ENCODE results near the gene SAFB. TPM values are rescaled to one million over a fixed set of nuclear protein-coding genes. Genes with fewer than 3 reads are reported as not detected.

SAFB gene
- polyA plus RNA-seq, 6 donors from 2014 or later, result 18.3 to 119 (median 43.4) TPM

GRCh38 chr19:5707576-5708575 lies 85.0 kb downstream of the SAFB start:
- Mint-ChIP-seq H3K36me3 (peaks cover 0 to 8% of the 10 kb centered on the region in 2 donors), H3K27me3 (no peaks in the 10 kb centered on the region), H3K4me1 (peaks cover 0 to 5% (median 0%) of the 10 kb centered on the region in 3 donors), H3K9me3 (no peaks in the 10 kb centered on the region), H3K27ac (peak overlapping the region in 1 of 6 donors; percentile 65), H3K4me3 (peak overlapping the region in 1 of 8 donors; percentile 60)
- ATAC-seq (ENCODE audit: low read depth in 2 of 2) (no peak), DNase-seq (no peak)

- H3K4me3 Mint-ChIP-seq, result no peak overlapping the region
- DNase-seq, result no peak
- ATAC-seq (ENCODE audit: low read depth in 2 of 2), result no peak
- no peaks in the 10 kb centered on the region for H3K36me3 Mint-ChIP-seq
- H3K27me3 Mint-ChIP-seq, result no peaks in the 10 kb centered on the region
- H3K4me1 Mint-ChIP-seq, result peaks cover 0 to 4% (median 3%) of the 10 kb centered on the region in 3 donors
- no peaks in the 10 kb centered on the region for H3K9me3 Mint-ChIP-seq
- peak overlapping the region in 1 of 6 donors; percentile 51 for H3K27ac Mint-ChIP-seq
Observed at GRCh38 chr19:5711025-5711424, 88.1 kb downstream of the SAFB start.

- H3K4me3 Mint-ChIP-seq, result no peak overlapping the region
- H3K27me3 Mint-ChIP-seq, result no peaks in the 10 kb centered on the region
- no peaks in the 10 kb centered on the region for H3K36me3 Mint-ChIP-seq
- DNase-seq (no peak), ATAC-seq (ENCODE audit: low read depth in 2 of 2) (no peak)
- H3K4me1 Mint-ChIP-seq, result peaks cover 0 to 4% (median 3%) of the 10 kb centered on the region in 3 donors
- H3K9me3 Mint-ChIP-seq, result no peaks in the 10 kb centered on the region
- H3K27ac Mint-ChIP-seq, result peak overlapping the region in 1 of 6 donors; percentile 21
Observed at GRCh38 chr19:5711713-5712161, 88.9 kb downstream of the SAFB start.

GRCh38 chr19:5713228-5713627 lies 90.3 kb downstream of the SAFB start:
- Mint-ChIP-seq H3K4me1 (peaks cover 0 to 17% (median 9%) of the 10 kb centered on the region in 3 donors), H3K9me3 (no peaks in the 10 kb centered on the region), H3K36me3 (no peaks in the 10 kb centered on the region), H3K27ac (peak overlapping the region in 1 of 6 donors; percentile 56), H3K4me3 (no peak overlapping the region), H3K27me3 (no peaks in the 10 kb centered on the region)
- DNase-seq, result no peak
- ATAC-seq (ENCODE audit: low read depth in 2 of 2), result no peak

- H3K9me3 Mint-ChIP-seq, result no peaks in the 10 kb centered on the region
- H3K27me3 Mint-ChIP-seq, result no peaks in the 10 kb centered on the region
- no peak overlapping the region for H3K4me3 Mint-ChIP-seq
- no peak for DNase-seq
- no peaks in the 10 kb centered on the region for H3K36me3 Mint-ChIP-seq
- H3K4me1 Mint-ChIP-seq, result peaks cover 10 to 30% (median 18%) of the 10 kb centered on the region in 3 donors
- ATAC-seq (ENCODE audit: low read depth in 2 of 2), result no peak
- H3K27ac Mint-ChIP-seq, result no peak overlapping the region
Observed at GRCh38 chr19:5714816-5715215, 91.9 kb downstream of the SAFB start.

- H3K27me3 Mint-ChIP-seq, result no peaks in the 10 kb centered on the region
- peaks cover 10 to 33% (median 21%) of the 10 kb centered on the region in 3 donors for H3K4me1 Mint-ChIP-seq
- no peaks in the 10 kb centered on the region for H3K9me3 Mint-ChIP-seq
- no peak for DNase-seq
- H3K4me3 Mint-ChIP-seq, result peak overlapping the region in 5 of 8 donors; percentile 25 to 98 (median 67)
- H3K27ac Mint-ChIP-seq, result peak overlapping the region; percentile 39 to 94 (median 82)
- no peak for ATAC-seq (ENCODE audit: low read depth in 2 of 2)
- no peaks in the 10 kb centered on the region for H3K36me3 Mint-ChIP-seq
Observed at GRCh38 chr19:5717215-5717935, 94.5 kb downstream of the SAFB start.

Other genes with a start within 250 kb of the SAFB start
- gene ZNRF4, start 167.7 kb upstream of the SAFB start, polyA plus RNA-seq (ENCODE audit: low read depth in 6 of 6), result not detected
- gene TINCR, start 55.1 kb upstream of the SAFB start, polyA plus RNA-seq (ENCODE audit: low read depth in 6 of 6), result under 1 TPM in 3 of 6 donors, not detected in 3; 0.08 to 0.32 (median 0.12) TPM
- 10 to 100 TPM; 19.9 to 56.0 (median 29.3) TPM for gene SAFB2, start 307 bp upstream of the SAFB start, polyA plus RNA-seq (ENCODE audit: low read depth in 6 of 6)
- gene MICOS13, start 57.4 kb downstream of the SAFB start, polyA plus RNA-seq (ENCODE audit: low read depth in 6 of 6), result 100 to 1,000 TPM in 2 of 6 donors, 10 to 100 TPM in 4; 74.0 to 101 (median 86.6) TPM
- 1 to 10 TPM; 1.1 to 6.5 (median 2.6) TPM for gene HSD11B1L, start 57.9 kb downstream of the SAFB start, polyA plus RNA-seq (ENCODE audit: low read depth in 6 of 6)
- gene RPL36, start 67.2 kb downstream of the SAFB start, polyA plus RNA-seq (ENCODE audit: low read depth in 6 of 6), result 1,000 to 10,000 TPM; 1,207 to 2,143 (median 1,738) TPM
- 10 to 100 TPM; 16.7 to 40.6 (median 21.7) TPM for gene LONP1, start 97.1 kb downstream of the SAFB start, polyA plus RNA-seq (ENCODE audit: low read depth in 6 of 6)
- gene CATSPERD, start 97.6 kb downstream of the SAFB start, polyA plus RNA-seq (ENCODE audit: low read depth in 6 of 6), result not detected
- gene PRR22, start 161.7 kb downstream of the SAFB start, polyA plus RNA-seq (ENCODE audit: low read depth in 6 of 6), result under 1 TPM in 3 of 6 donors, not detected in 3; 0.25 to 0.28 (median 0.25) TPM
- gene DUS3L, start 168.1 kb downstream of the SAFB start, polyA plus RNA-seq (ENCODE audit: low read depth in 6 of 6), result 10 to 100 TPM; 27.1 to 45.2 (median 35.5) TPM
- gene NRTN, start 182.0 kb downstream of the SAFB start, polyA plus RNA-seq (ENCODE audit: low read depth in 6 of 6), result under 1 TPM in 2 of 6 donors, not detected in 4; 0.28 to 0.29 TPM
- not detected for gene FUT6, start 216.6 kb downstream of the SAFB start, polyA plus RNA-seq (ENCODE audit: low read depth in 6 of 6)
- gene FUT3, start 228.4 kb downstream of the SAFB start, polyA plus RNA-seq (ENCODE audit: low read depth in 6 of 6), result not detected
- gene FUT5, start 247.5 kb downstream of the SAFB start, polyA plus RNA-seq (ENCODE audit: low read depth in 6 of 6), result under 1 TPM in 1 of 6 donors, not detected in 5; 0.30 TPM

Measured in naive B cell (primary cell).